K562 (cell line): Measurements from ENCODE around the gene F12. TPM values are rescaled to one million over a fixed set of nuclear protein-coding genes. Genes with fewer than 3 reads are reported as not detected.

ENCODE experiments used
- CHD4 ChIP-seq: fragments of 200-600 bp; sonication (generic); IDR thresholded peaks from 3 replicates; pipeline ENCODE4 v1.6.1; 2012; ENCODE audit warnings: low read depth, mild to moderate bottlenecking, mixed read lengths, low read length, inconsistent platforms; ENCODE audit not compliant: insufficient read depth, insufficient replicate concordance, poor library complexity, severe bottlenecking
- EGR1 ChIP-seq: fragments of 450-650 bp; conservative IDR thresholded peaks from 2 replicates; pipeline ENCODE4 v1.6.1; 2017; ENCODE audit warnings: mild to moderate bottlenecking
- EWSR1 ChIP-seq: fragments of 450-650 bp; IDR thresholded peaks from 2 replicates; pipeline ENCODE4 v1.6.1; 2018; ENCODE audit warnings: borderline replicate concordance, mild to moderate bottlenecking, low read depth, moderate library complexity; ENCODE audit not compliant: partially characterized antibody
- MECOM ChIP-seq: fragments of 250-450 bp; sonication (Bioruptor Pico); IDR thresholded peaks from 2 replicates; pipeline ENCODE4 v1.8.0; 2022; ENCODE audit warnings: inconsistent platforms
- NCOA1 ChIP-seq: fragments of 450-650 bp; IDR thresholded peaks from 2 replicates; pipeline ENCODE4 v1.6.1; 2016; ENCODE audit warnings: low read depth
- PCBP2 ChIP-seq: fragments of 200-400 bp; formaldehyde crosslinking; IDR thresholded peaks from 2 replicates; pipeline ENCODE4 v1.6.1; 2018; ENCODE audit warnings: low read length, low read depth, mild to moderate bottlenecking, moderate library complexity; ENCODE audit not compliant: poor library complexity, severe bottlenecking
- RNF2 ChIP-seq: sonication (generic); IDR thresholded peaks from 2 replicates; pipeline ENCODE4 v1.6.1; 2016
- SMARCE1 ChIP-seq: fragments of 450-650 bp; IDR thresholded peaks from 2 replicates; pipeline ENCODE4 v1.7.1; 2016; ENCODE audit warnings: mild to moderate bottlenecking
- ZBTB7A ChIP-seq: IDR thresholded peaks from 2 replicates; pipeline ENCODE4 v1.6.1; 2011; ENCODE audit warnings: low read depth, mild to moderate bottlenecking, low read length, moderate library complexity, borderline replicate concordance; ENCODE audit not compliant: control insufficient read depth
- ZNF766 ChIP-seq: fragments of 200-800 bp; sonication (Bioruptor generic); conservative IDR thresholded peaks from 2 replicates; pipeline ENCODE4 v1.6.1; 2016; ENCODE audit warnings: missing genetic modification characterization, missing compliant biosample characterization
- polyA plus RNA-seq, 8 experiments: library from polyadenylated mRNA; depleted of rRNA in 4 of 8; stranded (reverse) in 5 of 8; unstranded in 3 of 8; fragments of >200 nt; fragmentation: Nextera tagmentation in 2 of 8; fragmentation: Illumina TruSeq in 1 of 8; extraction: Ambion mirVana in 2 of 8; extraction: Trizol in 1 of 8; gene quantifications; 2 replicates each; pipeline versions ENCODE4 v1.2.1 to v1.2.3, GENCODE V29; 2011 to 2014; ENCODE audit warnings: inconsistent platforms in 1 of 8, missing spikeins in 1 of 8
- total RNA-seq, 7 experiments: library from RNA; depleted of rRNA in 6 of 7; stranded (reverse); fragments of >200 nt in 6 of 7; fragmentation: Illumina TruSeq in 2 of 7; extraction: Trizol in 2 of 7; gene quantifications; 2 replicates each; pipeline versions ENCODE4 v1.2.1 to v1.2.3, GENCODE V29; 2011 to 2021; ENCODE audit warnings: low replicate concordance in 1 of 7
- TF ChIP-seq, protein P1 (sequence below): fragments of 200-800 bp; sonication (Bioruptor generic); IDR thresholded peaks from 2 replicates; pipeline ENCODE4 v1.6.1; 2017; ENCODE audit warnings: missing genetic modification characterization, missing compliant biosample characterization
- TF ChIP-seq, protein P2 (sequence below): conservative IDR thresholded peaks from 2 replicates; pipeline ENCODE4 v1.6.1; 2011; ENCODE audit warnings: low read depth, mild to moderate bottlenecking, low read length; ENCODE audit not compliant: control insufficient read depth
- TF ChIP-seq, protein P3 (sequence below): fragments of 250-450 bp; sonication (Bioruptor Pico); IDR thresholded peaks from 2 replicates; pipeline ENCODE4 v1.4.0; 2020; ENCODE audit warnings: mild to moderate bottlenecking, moderate library complexity
- TF ChIP-seq, protein P4 (sequence below): sonication (generic); formaldehyde crosslinking; IDR thresholded peaks from 2 replicates; pipeline ENCODE4 v1.8.0; 2023; ENCODE audit warnings: mild to moderate bottlenecking, missing genetic modification reagents
- TF ChIP-seq, protein P5 (sequence below): fragments of 450-650 bp; formaldehyde crosslinking; IDR thresholded peaks from 2 replicates; pipeline ENCODE4 v1.4.0; 2022; ENCODE audit warnings: missing genetic modification characterization
- TF ChIP-seq, protein P6 (sequence below), 2 experiments: fragments of 250-450 bp in 1 of 2; fragments of 450-650 bp in 1 of 2; sonication (Bioruptor Pico) in 1 of 2; IDR thresholded peaks; 2 replicates each; pipeline versions ENCODE4 v1.6.1 to v1.8.0; 2016 to 2021; ENCODE audit warnings: mild to moderate bottlenecking in 2 of 2, moderate library complexity in 2 of 2, missing compliant biosample characterization in 1 of 2, missing genetic modification characterization in 1 of 2

F12 gene
- total and polyA plus RNA-seq, 9 of the 15 experiments (the other 6 are each of a cell fraction or from before 2014, with no cell fraction given): 0.59 to 18.3 (median 3.6) TPM

DNA sequence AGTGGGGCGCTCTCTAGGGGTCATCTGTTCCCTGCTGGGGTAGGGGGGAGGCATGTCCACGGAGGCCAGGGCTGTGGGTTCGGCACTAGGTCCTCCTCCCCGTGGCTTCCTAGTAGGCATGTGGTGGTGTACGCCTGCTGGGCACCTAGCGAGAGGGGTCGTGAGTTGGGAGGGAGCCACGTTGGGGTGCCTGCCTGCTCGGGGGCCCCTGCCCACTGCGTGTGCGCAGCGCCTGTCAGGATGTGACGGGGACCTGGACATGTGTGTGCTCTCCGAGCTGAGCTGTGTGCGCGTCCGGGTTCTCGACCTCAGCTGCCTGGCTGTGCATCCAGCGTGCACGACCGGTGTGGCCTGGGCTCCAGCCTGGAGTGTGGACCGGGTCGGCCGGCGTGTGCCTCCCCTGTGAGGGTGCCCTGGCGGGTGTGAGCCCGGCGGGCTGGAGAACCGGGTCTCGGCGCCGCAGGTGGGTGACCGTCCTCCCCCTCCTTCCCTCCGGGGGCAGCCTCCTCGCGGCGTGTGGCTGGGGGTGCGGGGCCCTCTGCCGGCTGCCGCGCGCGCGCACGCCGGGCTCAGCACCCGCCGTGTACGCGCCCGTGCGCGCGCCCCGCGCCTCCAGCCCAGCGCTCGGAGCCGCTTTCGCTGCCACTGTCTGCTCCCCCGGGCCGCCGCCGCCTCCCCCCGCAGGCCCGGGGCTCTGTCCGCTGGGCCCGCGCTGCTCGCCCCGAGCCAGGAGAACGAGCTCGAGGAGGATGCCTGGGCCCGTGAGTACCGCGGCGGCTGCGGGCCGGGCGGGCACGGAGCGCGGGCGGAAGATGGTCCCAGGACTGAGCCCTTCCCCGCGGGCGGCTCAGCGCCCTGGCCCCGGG lies 37.1 kb upstream of the F12 start, which contains the start of gene PRR7 (continued):
- TF ChIP-seq MECOM (CRISPR knock-in tag) (no peak), PCBP2 (no peak), ZNF766 (CRISPR knock-in tag) (no peak; the same call in 1 of the 2 replicates), NCOA1 (no peak), EGR1 (no peak), CHD4 (no peak), ZBTB7A (peak; percentile 24; the same call in 1 of the 2 replicates), RNF2 (peak; percentile 45; the same call in 1 of the 2 replicates), SMARCE1 (no peak), EWSR1 (no peak)
- TF ChIP-seq, protein P1, sequence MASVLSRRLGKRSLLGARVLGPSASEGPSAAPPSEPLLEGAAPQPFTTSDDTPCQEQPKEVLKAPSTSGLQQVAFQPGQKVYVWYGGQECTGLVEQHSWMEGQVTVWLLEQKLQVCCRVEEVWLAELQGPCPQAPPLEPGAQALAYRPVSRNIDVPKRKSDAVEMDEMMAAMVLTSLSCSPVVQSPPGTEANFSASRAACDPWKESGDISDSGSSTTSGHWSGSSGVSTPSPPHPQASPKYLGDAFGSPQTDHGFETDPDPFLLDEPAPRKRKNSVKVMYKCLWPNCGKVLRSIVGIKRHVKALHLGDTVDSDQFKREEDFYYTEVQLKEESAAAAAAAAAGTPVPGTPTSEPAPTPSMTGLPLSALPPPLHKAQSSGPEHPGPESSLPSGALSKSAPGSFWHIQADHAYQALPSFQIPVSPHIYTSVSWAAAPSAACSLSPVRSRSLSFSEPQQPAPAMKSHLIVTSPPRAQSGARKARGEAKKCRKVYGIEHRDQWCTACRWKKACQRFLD (CRISPR knock-in tag): no peak
- TF ChIP-seq, protein P2, sequence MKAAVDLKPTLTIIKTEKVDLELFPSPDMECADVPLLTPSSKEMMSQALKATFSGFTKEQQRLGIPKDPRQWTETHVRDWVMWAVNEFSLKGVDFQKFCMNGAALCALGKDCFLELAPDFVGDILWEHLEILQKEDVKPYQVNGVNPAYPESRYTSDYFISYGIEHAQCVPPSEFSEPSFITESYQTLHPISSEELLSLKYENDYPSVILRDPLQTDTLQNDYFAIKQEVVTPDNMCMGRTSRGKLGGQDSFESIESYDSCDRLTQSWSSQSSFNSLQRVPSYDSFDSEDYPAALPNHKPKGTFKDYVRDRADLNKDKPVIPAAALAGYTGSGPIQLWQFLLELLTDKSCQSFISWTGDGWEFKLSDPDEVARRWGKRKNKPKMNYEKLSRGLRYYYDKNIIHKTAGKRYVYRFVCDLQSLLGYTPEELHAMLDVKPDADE: no peak; the same call in 1 of the 2 replicates
- TF ChIP-seq, protein P3, sequence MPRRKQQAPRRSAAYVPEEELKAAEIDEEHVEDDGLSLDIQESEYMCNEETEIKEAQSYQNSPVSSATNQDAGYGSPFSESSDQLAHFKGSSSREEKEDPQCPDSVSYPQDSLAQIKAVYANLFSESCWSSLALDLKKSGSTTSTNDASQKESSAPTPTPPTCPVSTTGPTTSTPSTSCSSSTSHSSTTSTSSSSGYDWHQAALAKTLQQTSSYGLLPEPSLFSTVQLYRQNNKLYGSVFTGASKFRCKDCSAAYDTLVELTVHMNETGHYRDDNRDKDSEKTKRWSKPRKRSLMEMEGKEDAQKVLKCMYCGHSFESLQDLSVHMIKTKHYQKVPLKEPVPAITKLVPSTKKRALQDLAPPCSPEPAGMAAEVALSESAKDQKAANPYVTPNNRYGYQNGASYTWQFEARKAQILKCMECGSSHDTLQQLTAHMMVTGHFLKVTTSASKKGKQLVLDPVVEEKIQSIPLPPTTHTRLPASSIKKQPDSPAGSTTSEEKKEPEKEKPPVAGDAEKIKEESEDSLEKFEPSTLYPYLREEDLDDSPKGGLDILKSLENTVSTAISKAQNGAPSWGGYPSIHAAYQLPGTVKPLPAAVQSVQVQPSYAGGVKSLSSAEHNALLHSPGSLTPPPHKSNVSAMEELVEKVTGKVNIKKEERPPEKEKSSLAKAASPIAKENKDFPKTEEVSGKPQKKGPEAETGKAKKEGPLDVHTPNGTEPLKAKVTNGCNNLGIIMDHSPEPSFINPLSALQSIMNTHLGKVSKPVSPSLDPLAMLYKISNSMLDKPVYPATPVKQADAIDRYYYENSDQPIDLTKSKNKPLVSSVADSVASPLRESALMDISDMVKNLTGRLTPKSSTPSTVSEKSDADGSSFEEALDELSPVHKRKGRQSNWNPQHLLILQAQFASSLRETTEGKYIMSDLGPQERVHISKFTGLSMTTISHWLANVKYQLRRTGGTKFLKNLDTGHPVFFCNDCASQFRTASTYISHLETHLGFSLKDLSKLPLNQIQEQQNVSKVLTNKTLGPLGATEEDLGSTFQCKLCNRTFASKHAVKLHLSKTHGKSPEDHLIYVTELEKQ (CRISPR knock-in tag): no peak
- TF ChIP-seq, protein P4, sequence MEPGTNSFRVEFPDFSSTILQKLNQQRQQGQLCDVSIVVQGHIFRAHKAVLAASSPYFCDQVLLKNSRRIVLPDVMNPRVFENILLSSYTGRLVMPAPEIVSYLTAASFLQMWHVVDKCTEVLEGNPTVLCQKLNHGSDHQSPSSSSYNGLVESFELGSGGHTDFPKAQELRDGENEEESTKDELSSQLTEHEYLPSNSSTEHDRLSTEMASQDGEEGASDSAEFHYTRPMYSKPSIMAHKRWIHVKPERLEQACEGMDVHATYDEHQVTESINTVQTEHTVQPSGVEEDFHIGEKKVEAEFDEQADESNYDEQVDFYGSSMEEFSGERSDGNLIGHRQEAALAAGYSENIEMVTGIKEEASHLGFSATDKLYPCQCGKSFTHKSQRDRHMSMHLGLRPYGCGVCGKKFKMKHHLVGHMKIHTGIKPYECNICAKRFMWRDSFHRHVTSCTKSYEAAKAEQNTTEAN (CRISPR knock-in tag): no peak
- TF ChIP-seq, protein P5, sequence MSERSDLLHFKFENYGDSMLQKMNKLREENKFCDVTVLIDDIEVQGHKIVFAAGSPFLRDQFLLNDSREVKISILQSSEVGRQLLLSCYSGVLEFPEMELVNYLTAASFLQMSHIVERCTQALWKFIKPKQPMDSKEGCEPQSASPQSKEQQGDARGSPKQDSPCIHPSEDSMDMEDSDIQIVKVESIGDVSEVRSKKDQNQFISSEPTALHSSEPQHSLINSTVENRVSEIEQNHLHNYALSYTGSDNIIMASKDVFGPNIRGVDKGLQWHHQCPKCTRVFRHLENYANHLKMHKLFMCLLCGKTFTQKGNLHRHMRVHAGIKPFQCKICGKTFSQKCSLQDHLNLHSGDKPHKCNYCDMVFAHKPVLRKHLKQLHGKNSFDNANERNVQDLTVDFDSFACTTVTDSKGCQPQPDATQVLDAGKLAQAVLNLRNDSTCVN (CRISPR knock-in tag): no peak
- TF ChIP-seq, protein P6, sequence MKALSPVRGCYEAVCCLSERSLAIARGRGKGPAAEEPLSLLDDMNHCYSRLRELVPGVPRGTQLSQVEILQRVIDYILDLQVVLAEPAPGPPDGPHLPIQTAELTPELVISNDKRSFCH (CRISPR knock-in tag; IDR thresholded peaks at IDR 0.05): no peak
- TF ChIP-seq, protein P6 (tag; IDR thresholded peaks at IDR 0.05): peak; percentile 64; the same call in 1 of the 2 replicates
